H9 (cell line): ENCODE data around the gene GOLGA6L7. TPM values are rescaled to one million over a fixed set of nuclear protein-coding genes. Genes with fewer than 3 reads are reported as not detected.

Source experiments
- DNase-seq: peaks from one replicate; pipeline ENCODE4 v3.0.0-alpha.2; 2017
- H2AFZ ChIP-seq: one replicate; pipeline ENCODE4 v1.6.1; 2013; ENCODE audit warnings: mild to moderate bottlenecking, low read length, control low read depth, moderate library complexity
- H2AK5ac ChIP-seq: 2 replicates; pipeline ENCODE4 v1.6.1; 2013; ENCODE audit warnings: low read length, control low read depth, mixed read lengths; ENCODE audit not compliant: insufficient read length
- H2BK120ac ChIP-seq: one replicate; pipeline ENCODE4 v1.6.1; 2013; ENCODE audit warnings: low read depth, mild to moderate bottlenecking, low read length, control low read depth, inconsistent platforms; ENCODE audit not compliant: poor library complexity, severe bottlenecking
- H2BK12ac ChIP-seq: 2 replicates; pipeline ENCODE4 v1.6.1; 2013; ENCODE audit warnings: low read length, control low read depth, mixed read lengths, low read depth; ENCODE audit not compliant: insufficient read length
- H2BK15ac ChIP-seq: 2 replicates; pipeline ENCODE4 v1.6.1; 2013; ENCODE audit warnings: low read depth, low read length, control low read depth
- H2BK20ac ChIP-seq: one replicate; pipeline ENCODE4 v1.6.1; 2013; ENCODE audit warnings: low read depth, mild to moderate bottlenecking, low read length, control low read depth, inconsistent platforms; ENCODE audit not compliant: poor library complexity, severe bottlenecking
- H2BK5ac ChIP-seq: 2 replicates; pipeline ENCODE4 v1.6.1; 2013; ENCODE audit warnings: low read length, control low read depth, mixed read lengths; ENCODE audit not compliant: insufficient read length
- H3K14ac ChIP-seq: 2 replicates; pipeline ENCODE4 v1.6.1; 2013; ENCODE audit warnings: low read length, control low read depth; ENCODE audit not compliant: insufficient read depth
- H3K18ac ChIP-seq: 2 replicates; pipeline ENCODE4 v1.6.1; 2013; ENCODE audit warnings: low read depth, mild to moderate bottlenecking, mixed read lengths, low read length, control low read depth; ENCODE audit not compliant: insufficient read length
- H3K23ac ChIP-seq: 2 replicates; pipeline ENCODE4 v1.6.1; 2013; ENCODE audit warnings: low read length, control low read depth, mixed read lengths, low read depth; ENCODE audit not compliant: insufficient read length
- H3K23me2 ChIP-seq: 2 replicates; pipeline ENCODE4 v1.6.1; 2013; ENCODE audit warnings: low read depth, mild to moderate bottlenecking, mixed read lengths, low read length, control low read depth; ENCODE audit not compliant: insufficient read length, poor library complexity, severe bottlenecking
- H3K27ac ChIP-seq: 2 replicates; pipeline ENCODE4 v1.5.1; 2013; ENCODE audit warnings: low read length, control low read depth, mixed read lengths, low read depth; ENCODE audit not compliant: insufficient read length
- H3K27me3 ChIP-seq: 2 replicates; pipeline ENCODE4 v1.6.1; 2013; ENCODE audit warnings: low read length, control low read depth, inconsistent platforms; ENCODE audit not compliant: insufficient read depth
- H3K4ac ChIP-seq: 2 replicates; pipeline ENCODE4 v1.6.1; 2013; ENCODE audit warnings: low read depth, mild to moderate bottlenecking, control low read depth, inconsistent platforms, low read length, moderate library complexity
- H3K4me1 ChIP-seq: 2 replicates; pipeline ENCODE4 v1.6.1; 2013; ENCODE audit warnings: low read length, control low read depth, inconsistent platforms; ENCODE audit not compliant: insufficient read depth
- H3K4me2 ChIP-seq: 2 replicates; pipeline ENCODE4 v1.6.1; 2013; ENCODE audit warnings: low read length, control low read depth, mixed read lengths; ENCODE audit not compliant: insufficient read length, insufficient read depth
- H3K56ac ChIP-seq: 2 replicates; pipeline ENCODE4 v1.6.1; 2013; ENCODE audit warnings: low read depth, mild to moderate bottlenecking, mixed read lengths, low read length, control low read depth; ENCODE audit not compliant: insufficient read length
- H3K79me1 ChIP-seq: 2 replicates; pipeline ENCODE4 v1.6.1; 2013; ENCODE audit warnings: low read depth, mild to moderate bottlenecking, moderate library complexity, low read length, control low read depth, inconsistent platforms; ENCODE audit not compliant: insufficient read depth, poor library complexity, severe bottlenecking
- H3K79me2 ChIP-seq: 2 replicates; pipeline ENCODE4 v1.6.1; 2013; ENCODE audit warnings: low read length, control low read depth, inconsistent platforms; ENCODE audit not compliant: insufficient read depth
- H3K9ac ChIP-seq: 2 replicates; pipeline ENCODE4 v1.6.1; 2013; ENCODE audit warnings: low read length, control low read depth, mixed read lengths; ENCODE audit not compliant: insufficient read length; ENCODE audit errors: extremely low read depth
- H3K9me3 ChIP-seq: one replicate; pipeline ENCODE4 v1.6.1; 2013; ENCODE audit warnings: low read depth, low read length, inconsistent platforms; ENCODE audit not compliant: control insufficient read depth
- H3T11ph ChIP-seq: one replicate; pipeline ENCODE4 v1.6.1; 2013; ENCODE audit warnings: mild to moderate bottlenecking, low read length, control low read depth, inconsistent platforms
- H4K20me1 ChIP-seq: one replicate; pipeline ENCODE4 v1.6.1; 2013; ENCODE audit not compliant: control insufficient read depth, insufficient read length, insufficient read depth
- H4K5ac ChIP-seq: 2 replicates; pipeline ENCODE4 v1.6.1; 2013; ENCODE audit warnings: low read depth, mild to moderate bottlenecking, mixed read lengths, low read length, control low read depth; ENCODE audit not compliant: insufficient read length
- H4K8ac ChIP-seq: replicated peaks from 2 replicates; pipeline ENCODE4 v1.6.1; 2013; ENCODE audit warnings: low read length, control low read depth, mixed read lengths, low read depth; ENCODE audit not compliant: insufficient read length
- H4K91ac ChIP-seq: 2 replicates; pipeline ENCODE4 v1.6.1; 2013; ENCODE audit warnings: low read depth, mild to moderate bottlenecking, moderate library complexity, mixed read lengths, low read length, control low read depth; ENCODE audit not compliant: insufficient read length
- H3K27ac Mint-ChIP-seq, 3 experiments: 2 replicates in 2 of 3; 3 replicates in 1 of 3; pipeline ENCODE4 v1.8.0; 2020 to 2021; ENCODE audit warnings: mixed read lengths in 3 of 3, mild to moderate bottlenecking in 1 of 3, moderate library complexity in 1 of 3
- H3K27me3 Mint-ChIP-seq: 2 replicates; pipeline ENCODE4 v1.8.0; 2021; ENCODE audit warnings: low read depth, mild to moderate bottlenecking, moderate library complexity, mixed read lengths
- H3K36me3 Mint-ChIP-seq, 3 experiments: 2 replicates in 2 of 3; 3 replicates in 1 of 3; pipeline ENCODE4 v1.8.0; 2020 to 2021; ENCODE audit warnings: low read depth in 3 of 3, mixed read lengths in 3 of 3; ENCODE audit not compliant: insufficient read depth in 1 of 3
- H3K4me1 Mint-ChIP-seq, 2 experiments: 2 replicates each; pipeline ENCODE4 v1.8.0; 2020; ENCODE audit warnings: mixed read lengths in 2 of 2
- H3K4me3 Mint-ChIP-seq, 2 experiments: 2 replicates in 1 of 2; 3 replicates in 1 of 2; pipeline ENCODE4 v1.8.0; 2020 to 2021; ENCODE audit warnings: mild to moderate bottlenecking in 2 of 2, mixed read lengths in 2 of 2, moderate library complexity in 1 of 2
- H3K9me3 Mint-ChIP-seq, 2 experiments: 2 replicates in 1 of 2; 3 replicates in 1 of 2; pipeline ENCODE4 v1.8.0; 2020; ENCODE audit warnings: mild to moderate bottlenecking in 2 of 2, mixed read lengths in 2 of 2, moderate library complexity in 1 of 2
- CTCF ChIP-seq: fragments of 200-600 bp; sonication (generic); conservative IDR thresholded peaks from 3 replicates; pipeline ENCODE4 v1.8.0; 2021; ENCODE audit warnings: antibody characterized with exemption, mild to moderate bottlenecking
- WGBS: extraction: QIAGEN DNeasy Blood & Tissue Kit; methylation state at CpG from one replicate; pipeline ENCODE4 v1.1.7; 2013; ENCODE audit warnings: missing lambda C conversion rate, low lambda C conversion rate, mixed read lengths; ENCODE audit not compliant: insufficient read length; ENCODE audit errors: extremely low coverage; 5-methylcytosine and 5-hydroxymethylcytosine counted together
- total RNA-seq: library from RNA; stranded (reverse); gene quantifications from 2 replicates; pipeline ENCODE4 v1.2.1, GENCODE V29; 2021

Gene GOLGA6L7
- total RNA-seq, 1 experiment from 2014 or later, result not detected

GRCh38 chr15:28889346-28889745, 40.9 kb upstream of the GOLGA6L7 start:
- no peak overlapping the region for H2BK20ac ChIP-seq
- no peak overlapping the region for H3K4me3 Mint-ChIP-seq
- DNase-seq, result no peak
- H3K18ac ChIP-seq, result no peak overlapping the region
- no peak overlapping the region for H4K5ac ChIP-seq
- no peak overlapping the region for H2BK12ac ChIP-seq
- H2BK120ac ChIP-seq, result no peak overlapping the region
- no peak overlapping the region; the same call in 1 of the 2 replicates for H3K14ac ChIP-seq
- H3K4me1 Mint-ChIP-seq, result peaks cover 14 to 29% of the 10 kb centered on the region in 2 experiments
- H3K79me2 ChIP-seq, result no peaks in the 10 kb centered on the region; the same call in 1 of the 2 replicates
- H3K4ac ChIP-seq, result no peak overlapping the region
- H3K9me3 Mint-ChIP-seq, result no peaks in the 10 kb centered on the region; a peak in 1 of 5 replicates
- no peak for TF ChIP-seq CTCF
- no CpG with 5 or more reads among the region's 3 CpGs for whole genome bisulfite sequencing
- H2BK5ac ChIP-seq, result no peak overlapping the region
- no peaks in the 10 kb centered on the region for H3K79me1 ChIP-seq
- no peak overlapping the region for H3K4me2 ChIP-seq
- H3K27ac ChIP-seq, result no peak overlapping the region
- H3K56ac ChIP-seq, result no peak overlapping the region
- H3K27me3 ChIP-seq, result peaks cover 6% of the 10 kb centered on the region; the same call in 1 of the 2 replicates
- H2AFZ ChIP-seq, result no peak overlapping the region
- peaks cover 45% of the 10 kb centered on the region for H3K27me3 Mint-ChIP-seq
- H2BK15ac ChIP-seq, result no peak overlapping the region
- H2AK5ac ChIP-seq, result no peak overlapping the region
- no peaks in the 10 kb centered on the region for H4K20me1 ChIP-seq
- no peaks in the 10 kb centered on the region for H3K36me3 Mint-ChIP-seq
- no peaks in the 10 kb centered on the region for H3K9me3 ChIP-seq
- H4K8ac ChIP-seq, result no peak overlapping the region
- no peak overlapping the region for H3T11ph ChIP-seq
- H3K9ac ChIP-seq, result no peak overlapping the region
- H4K91ac ChIP-seq, result no peak overlapping the region
- no peak overlapping the region for H3K27ac Mint-ChIP-seq
- H3K4me1 ChIP-seq, result no peaks in the 10 kb centered on the region
- peaks cover 8% of the 10 kb centered on the region for H3K23me2 ChIP-seq
- no peak overlapping the region for H3K23ac ChIP-seq
